Sciatic nerve (tissue), 2 donors: ENCODE results near the gene RIF1. TPM values are rescaled to one million over a fixed set of nuclear protein-coding genes. Genes with fewer than 3 reads are reported as not detected.

Source experiments
- ATAC-seq: fragments of 200-7000 bp; cut with Tn5 transposase; one replicate; pipeline ENCODE4 v1.9.1; 2020; ENCODE audit warnings: mild to moderate bottlenecking, moderate library complexity
- DNase-seq: peaks from one replicate; pipeline ENCODE4 v3.0.0-alpha.2; 2020; ENCODE audit warnings: low spot score
- intact Hi-C: fragments of 100-400 bp; cut with DNase I; formaldehyde crosslinking; loops from one replicate; pipeline ENCODE4 v1.14.2; 2022
- total RNA-seq: library from RNA; stranded (reverse); fragmentation: NEBNext Ultra II Directional; extraction: Animal tissue kit (Norgen Biotek cat#: 25700); gene quantifications from one replicate; pipeline ENCODE4 v1.2.1, GENCODE V29; 2021
- donor health status: DM: no; HTN: no; CAD: no.
- donor health status: DM: no; HTN: no; CAD: no.

The RIF1 gene, protein sequence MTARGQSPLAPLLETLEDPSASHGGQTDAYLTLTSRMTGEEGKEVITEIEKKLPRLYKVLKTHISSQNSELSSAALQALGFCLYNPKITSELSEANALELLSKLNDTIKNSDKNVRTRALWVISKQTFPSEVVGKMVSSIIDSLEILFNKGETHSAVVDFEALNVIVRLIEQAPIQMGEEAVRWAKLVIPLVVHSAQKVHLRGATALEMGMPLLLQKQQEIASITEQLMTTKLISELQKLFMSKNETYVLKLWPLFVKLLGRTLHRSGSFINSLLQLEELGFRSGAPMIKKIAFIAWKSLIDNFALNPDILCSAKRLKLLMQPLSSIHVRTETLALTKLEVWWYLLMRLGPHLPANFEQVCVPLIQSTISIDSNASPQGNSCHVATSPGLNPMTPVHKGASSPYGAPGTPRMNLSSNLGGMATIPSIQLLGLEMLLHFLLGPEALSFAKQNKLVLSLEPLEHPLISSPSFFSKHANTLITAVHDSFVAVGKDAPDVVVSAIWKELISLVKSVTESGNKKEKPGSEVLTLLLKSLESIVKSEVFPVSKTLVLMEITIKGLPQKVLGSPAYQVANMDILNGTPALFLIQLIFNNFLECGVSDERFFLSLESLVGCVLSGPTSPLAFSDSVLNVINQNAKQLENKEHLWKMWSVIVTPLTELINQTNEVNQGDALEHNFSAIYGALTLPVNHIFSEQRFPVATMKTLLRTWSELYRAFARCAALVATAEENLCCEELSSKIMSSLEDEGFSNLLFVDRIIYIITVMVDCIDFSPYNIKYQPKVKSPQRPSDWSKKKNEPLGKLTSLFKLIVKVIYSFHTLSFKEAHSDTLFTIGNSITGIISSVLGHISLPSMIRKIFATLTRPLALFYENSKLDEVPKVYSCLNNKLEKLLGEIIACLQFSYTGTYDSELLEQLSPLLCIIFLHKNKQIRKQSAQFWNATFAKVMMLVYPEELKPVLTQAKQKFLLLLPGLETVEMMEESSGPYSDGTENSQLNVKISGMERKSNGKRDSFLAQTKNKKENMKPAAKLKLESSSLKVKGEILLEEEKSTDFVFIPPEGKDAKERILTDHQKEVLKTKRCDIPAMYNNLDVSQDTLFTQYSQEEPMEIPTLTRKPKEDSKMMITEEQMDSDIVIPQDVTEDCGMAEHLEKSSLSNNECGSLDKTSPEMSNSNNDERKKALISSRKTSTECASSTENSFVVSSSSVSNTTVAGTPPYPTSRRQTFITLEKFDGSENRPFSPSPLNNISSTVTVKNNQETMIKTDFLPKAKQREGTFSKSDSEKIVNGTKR (N-terminal part only)
- 70.8 TPM for total RNA-seq

- intact Hi-C loops = no loop called here
- peak; percentile 92 for DNase-seq
- peak; percentile 99 for ATAC-seq
Measured at GRCh38 chr2:151409601-151410484, at the start of gene RIF1. Gene RIF1, plus strand, starts transcription at chr2:151409902. Its CDS starts 522 bp downstream, at chr2:151410424.

DNA sequence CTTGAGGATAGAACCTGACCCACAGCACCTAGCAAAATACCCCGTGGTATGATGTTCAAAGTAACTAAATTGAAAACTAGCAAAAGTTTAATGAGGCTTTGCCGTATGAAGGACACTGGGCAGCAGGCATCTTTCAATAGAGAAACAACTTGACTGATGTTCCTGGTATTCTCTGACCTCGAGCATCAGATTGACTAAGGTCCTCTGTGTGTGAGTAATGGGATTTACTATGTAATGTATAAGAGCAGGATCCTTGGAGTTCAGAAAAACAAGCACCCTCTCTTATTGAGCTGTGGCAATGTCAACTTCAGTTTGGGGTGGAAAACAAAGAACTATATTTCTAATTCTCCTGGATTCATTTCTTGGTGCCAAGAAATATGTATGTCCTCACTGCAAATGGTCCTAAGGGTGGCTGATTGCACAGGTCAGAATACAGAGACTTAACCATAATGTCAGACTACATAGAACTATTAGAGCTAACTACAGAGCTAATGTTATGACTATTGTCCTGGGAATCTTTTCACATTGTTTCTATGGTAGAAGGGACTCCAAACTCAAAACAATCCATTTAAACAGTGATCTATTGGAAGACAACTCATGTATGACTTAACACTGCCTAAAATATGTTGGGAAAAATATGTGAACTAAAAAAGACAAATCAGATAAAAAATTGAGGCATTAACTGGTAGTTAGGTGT, 47.9 kb upstream of the RIF1 start:
- intact Hi-C loops = no loop called here
- ATAC-seq (no peak), DNase-seq (no peak)

GRCh38 chr2:151363709-151364108, 46.0 kb upstream of the RIF1 start:
- intact Hi-C loops = no loop called here
- ATAC-seq (peak; percentile 95), DNase-seq (no peak)

- DNase-seq (no peak), ATAC-seq (no peak)
- intact Hi-C loops = no loop called here
Measured at GRCh38 chr2:151367571-151367970, 42.1 kb upstream of the RIF1 start.

- ATAC-seq = no peak
- DNase-seq = no peak
- intact Hi-C loops = no loop called here
Measured at GRCh38 chr2:151374436-151374835, 35.3 kb upstream of the RIF1 start.

- DNase-seq (no peak), ATAC-seq (peak; percentile 74)
- intact Hi-C loops = no loop called here
Measured at GRCh38 chr2:151379169-151379568, 30.5 kb upstream of the RIF1 start.

GRCh38 chr2:151380580-151381235, 29.0 kb upstream of the RIF1 start:
- DNase-seq = no peak
- no peak for ATAC-seq
- intact Hi-C loops = no loop called here

GRCh38 chr2:151381266-151381665, 28.4 kb upstream of the RIF1 start:
- intact Hi-C loops = no loop called here
- DNase-seq (no peak), ATAC-seq (peak; percentile 16)

- intact Hi-C loops = no loop called here
- no peak for DNase-seq
Measured at GRCh38 chr2:151388011-151388410, 21.7 kb upstream of the RIF1 start.

GRCh38 chr2:151391436-151391835, 18.3 kb upstream of the RIF1 start:
- no peak for DNase-seq
- intact Hi-C loops = no loop called here
- no peak for ATAC-seq

More at GRCh38 chr2:151388011-151388410, 21.7 kb upstream of the RIF1 start:
- no peak for ATAC-seq

DNA sequence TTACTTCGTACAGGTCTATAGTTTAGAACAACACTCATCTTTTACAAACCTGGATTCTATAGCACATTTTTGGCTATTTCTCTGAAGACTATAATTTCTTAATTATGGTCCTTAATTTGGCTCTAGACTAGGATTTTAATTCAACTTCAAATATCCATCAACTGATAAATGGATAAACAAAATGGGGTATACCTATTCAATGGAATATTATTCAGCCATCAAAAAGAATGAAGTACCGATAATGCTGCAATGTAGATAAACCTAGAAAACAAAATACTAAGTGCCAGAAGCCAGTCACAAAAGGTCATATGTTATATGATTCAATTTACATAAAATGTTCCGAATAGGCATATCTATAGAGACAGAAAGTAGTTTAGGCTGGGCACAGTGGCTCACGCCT, 15.2 kb upstream of the RIF1 start:
- ATAC-seq = no peak
- no peak for DNase-seq
- intact Hi-C loops = no loop called here

DNA sequence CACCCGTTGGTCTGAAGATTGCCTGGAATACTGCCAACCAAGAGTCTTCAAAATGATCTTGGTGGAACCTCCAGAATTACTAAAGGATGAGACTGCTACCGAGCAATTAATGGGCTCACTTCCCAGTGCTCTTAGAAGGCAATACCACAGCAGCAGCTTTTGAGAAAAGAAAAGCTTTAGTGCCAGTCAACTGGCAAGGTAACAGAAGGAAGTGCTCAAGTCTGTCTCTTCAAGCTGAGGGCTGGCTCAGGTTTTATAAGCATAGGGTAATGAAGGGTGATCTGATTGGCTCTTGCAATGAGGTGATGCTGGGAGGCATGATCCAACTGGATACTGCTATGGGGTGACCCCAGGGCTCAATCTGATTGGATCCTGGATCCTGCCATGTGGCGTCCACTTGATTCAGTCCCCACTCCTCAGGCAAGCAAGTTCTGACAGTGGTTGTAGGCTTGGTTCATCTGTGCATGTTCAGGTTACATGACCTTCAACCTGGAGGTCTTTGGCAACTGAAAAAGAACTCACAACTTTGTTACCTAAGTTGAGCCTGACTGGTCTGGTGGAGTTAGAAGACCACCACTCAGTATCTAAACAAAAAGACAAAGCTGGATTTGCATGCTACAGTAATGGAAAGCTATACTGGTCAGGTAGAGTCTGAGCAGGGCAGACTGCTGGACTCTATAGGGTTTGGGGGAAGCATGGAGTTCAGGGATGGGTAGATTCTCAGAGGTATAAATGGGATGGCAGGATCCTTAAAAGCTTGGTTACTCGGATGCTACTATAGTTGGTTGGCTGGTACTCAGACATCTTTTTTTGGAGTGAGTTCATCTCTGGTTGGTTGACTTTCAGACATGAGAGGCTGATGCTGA, 14.0 kb upstream of the RIF1 start:
- ATAC-seq = no peak
- intact Hi-C loops = no loop called here
- no peak for DNase-seq

DNA sequence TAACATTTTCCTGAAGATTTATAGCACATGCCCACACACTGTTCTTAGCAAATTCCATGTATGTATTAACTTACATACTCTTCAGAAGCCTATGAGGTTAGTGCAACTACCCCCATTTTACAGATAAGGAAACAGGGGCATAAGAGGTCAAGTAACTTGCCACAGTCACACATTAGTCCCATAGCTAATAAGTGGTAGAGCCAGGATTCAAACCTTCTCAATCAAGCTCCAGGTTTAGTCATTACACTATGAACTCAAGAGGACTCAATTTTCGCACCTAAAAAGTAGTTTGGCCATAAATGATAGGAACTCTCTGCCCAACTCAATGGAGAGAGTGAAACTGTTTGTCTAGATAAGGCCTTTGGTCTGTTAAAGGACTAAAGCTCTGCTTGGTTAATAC, 9.7 kb upstream of the RIF1 start:
- intact Hi-C loops = no loop called here
- ATAC-seq = no peak
- no peak for DNase-seq

DNA sequence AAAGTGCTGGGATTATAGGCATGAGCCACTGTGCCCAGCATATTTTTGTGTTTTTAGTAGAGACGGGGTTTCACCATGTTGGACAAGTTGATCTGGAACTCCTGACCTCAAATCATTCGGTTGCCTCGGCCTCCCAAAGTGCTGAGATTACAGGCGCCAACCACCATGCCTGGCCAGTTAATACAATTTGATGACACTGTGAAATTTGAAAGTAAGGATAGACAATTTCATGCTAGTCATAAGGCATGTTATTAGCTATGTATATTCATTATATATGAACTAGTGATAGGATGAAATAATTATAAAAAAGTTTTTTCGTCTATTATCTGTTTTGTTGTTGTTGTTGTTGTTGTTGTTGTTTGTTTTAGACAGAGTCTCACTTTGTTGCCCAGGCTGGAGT, 8.6 kb upstream of the RIF1 start:
- intact Hi-C loops = no loop called here
- DNase-seq = no peak
- no peak for ATAC-seq

GRCh38 chr2:151403914-151404313, 5.8 kb upstream of the RIF1 start:
- intact Hi-C loops = no loop called here
- DNase-seq = no peak
- ATAC-seq = no peak

- ATAC-seq (no peak), DNase-seq (no peak)
- intact Hi-C loops = no loop called here
Measured at GRCh38 chr2:151405376-151405775, 4.3 kb upstream of the RIF1 start.
